Neural cell (in vitro differentiated cells): ENCODE results near the gene COLEC12. TPM values are rescaled to one million over a fixed set of nuclear protein-coding genes. Genes with fewer than 3 reads are reported as not detected.

ENCODE experiments used
- H2AFZ ChIP-seq: fragments of 200-600, 300-800 bp; sonication (generic), shearing (Covaris generic); 2 replicates; pipeline ENCODE4 v1.6.0; 2014; ENCODE audit warnings: low read depth, mild to moderate bottlenecking, antibody characterized with exemption, low read length, moderate library complexity
- H3F3A ChIP-seq: fragments of 200-600 bp; shearing (Covaris generic); 2 replicates; pipeline ENCODE4 v1.6.1; 2016; ENCODE audit warnings: mild to moderate bottlenecking, moderate library complexity, mixed read lengths, antibody characterized with exemption, low read length; ENCODE audit not compliant: insufficient read depth, poor library complexity, severe bottlenecking
- H3K27ac ChIP-seq: fragments of 200-600, 300-800 bp; sonication (generic), shearing (Covaris generic); 2 replicates; pipeline ENCODE4 v1.5.1; 2014; ENCODE audit warnings: mild to moderate bottlenecking, low read length, moderate library complexity
- H3K27me3 ChIP-seq: fragments of 300-800, 200-600 bp; sonication (generic), shearing (Covaris generic); 2 replicates; pipeline ENCODE4 v1.6.0; 2014; ENCODE audit warnings: mild to moderate bottlenecking, low read depth, low read length, moderate library complexity; ENCODE audit not compliant: insufficient read depth
- H3K36me3 ChIP-seq: fragments of 300-800, 200-600 bp; sonication (generic), shearing (Covaris generic); 2 replicates; pipeline ENCODE4 v1.5.1; 2014; ENCODE audit warnings: mild to moderate bottlenecking, antibody characterized with exemption, low read length, moderate library complexity; ENCODE audit not compliant: insufficient read depth
- H3K4me2 ChIP-seq: fragments of 300-800, 200-600 bp; sonication (generic), shearing (Covaris generic); 2 replicates; pipeline ENCODE4 v1.6.0; 2014; ENCODE audit warnings: mild to moderate bottlenecking, low read length
- H3K4me3 ChIP-seq: fragments of 300-800, 200-600 bp; sonication (generic), shearing (Covaris generic); 2 replicates; pipeline ENCODE4 v1.5.1; 2014; ENCODE audit warnings: mild to moderate bottlenecking, low read length, moderate library complexity
- H3K79me2 ChIP-seq: fragments of 200-600 bp; shearing (Covaris generic); replicated peaks from 2 replicates; pipeline ENCODE4 v1.6.0; 2014; ENCODE audit warnings: mild to moderate bottlenecking, low read length, moderate library complexity; ENCODE audit not compliant: insufficient read depth
- H3K9ac ChIP-seq: fragments of 300-800, 200-600 bp; sonication (generic), shearing (Covaris generic); 2 replicates; pipeline ENCODE4 v1.6.1; 2016; ENCODE audit warnings: mild to moderate bottlenecking, low read length, mixed read lengths
- H3K9me2 ChIP-seq: fragments of 200-600 bp; shearing (Covaris generic); 2 replicates; pipeline ENCODE4 v1.6.1; 2016; ENCODE audit warnings: mild to moderate bottlenecking, low read length, mixed read lengths; ENCODE audit not compliant: insufficient read depth
- H3K9me3 ChIP-seq: fragments of 200-600, 300-800 bp; sonication (generic), shearing (Covaris generic); 2 replicates; pipeline ENCODE4 v1.6.1; 2016; ENCODE audit warnings: mild to moderate bottlenecking, mixed run types, low read length, moderate library complexity, mixed read lengths
- H4K20me1 ChIP-seq: fragments of 200-600 bp; shearing (Covaris generic); 2 replicates; pipeline ENCODE4 v1.6.1; 2016; ENCODE audit warnings: mild to moderate bottlenecking, mixed run types; ENCODE audit not compliant: insufficient read depth
- CTCF ChIP-seq: fragments of 450-650 bp; IDR thresholded peaks from 2 replicates; pipeline ENCODE4 v1.5.1; 2014; ENCODE audit warnings: antibody characterized with exemption, mild to moderate bottlenecking, moderate library complexity; ENCODE audit not compliant: poor library complexity, severe bottlenecking
- EP300 ChIP-seq: fragments of 450-650 bp; conservative IDR thresholded peaks from 2 replicates; pipeline ENCODE4 v1.6.1; 2014; ENCODE audit warnings: antibody characterized with exemption, mild to moderate bottlenecking, moderate library complexity; ENCODE audit not compliant: poor library complexity, severe bottlenecking
- EZH2 ChIP-seq: fragments of 200-600, 300-800 bp; shearing (Covaris generic), sonication (generic); IDR thresholded peaks from 2 replicates; pipeline ENCODE4 v1.6.1; 2014; ENCODE audit warnings: antibody characterized with exemption, low read length, borderline replicate concordance, mild to moderate bottlenecking; ENCODE audit not compliant: insufficient read depth, poor library complexity, severe bottlenecking
- MXI1 ChIP-seq: fragments of 450-650 bp; conservative IDR thresholded peaks from 2 replicates; pipeline ENCODE4 v1.6.1; 2014; ENCODE audit warnings: antibody characterized with exemption, mild to moderate bottlenecking; ENCODE audit not compliant: poor library complexity, severe bottlenecking
- POLR2AphosphoS5 ChIP-seq: IDR thresholded peaks from 2 replicates; pipeline ENCODE4 v1.6.1; 2012
- RAD21 ChIP-seq: fragments of 450-650 bp; conservative IDR thresholded peaks from 2 replicates; pipeline ENCODE4 v1.6.1; 2014; ENCODE audit warnings: antibody characterized with exemption, mild to moderate bottlenecking, moderate library complexity
- SMC3 ChIP-seq: fragments of 450-650 bp; conservative IDR thresholded peaks from 2 replicates; pipeline ENCODE4 v1.6.1; 2014; ENCODE audit warnings: antibody characterized with exemption, mild to moderate bottlenecking, moderate library complexity; ENCODE audit not compliant: poor library complexity
- TAF1 ChIP-seq: IDR thresholded peaks from 2 replicates; pipeline ENCODE4 v1.6.1; 2012; ENCODE audit warnings: low read depth
- polyA plus RNA-seq: library from polyadenylated mRNA; depleted of rRNA; stranded (reverse); fragments of >200 nt; gene quantifications from 2 replicates; pipeline ENCODE4 v1.2.3, GENCODE V29; 2014
- TF ChIP-seq, protein P1 (sequence below): IDR thresholded peaks from 2 replicates; pipeline ENCODE4 v1.6.1; 2012; ENCODE audit warnings: borderline replicate concordance

COLEC12 gene
- polyA plus RNA-seq, 1 donor from 2014 or later, result 0.42 TPM

- Histone ChIP-seq H3K27ac (no peak overlapping the region), H3K9ac (no peak overlapping the region), H3F3A (no peaks in the 10 kb centered on the region), H3K36me3 (no peaks in the 10 kb centered on the region), H3K79me2 (no peaks in the 10 kb centered on the region), H3K4me3 (peak overlapping the region; percentile 65), H4K20me1 (no peaks in the 10 kb centered on the region), H3K9me2 (no peaks in the 10 kb centered on the region), H3K9me3 (no peaks in the 10 kb centered on the region), H3K4me2 (peak overlapping the region; percentile 89), H2AFZ (no peak overlapping the region), H3K27me3 (peaks cover 40% of the 10 kb centered on the region)
- no peak for TF ChIP-seq TAF1
- TF ChIP-seq EZH2, result no peak
- TF ChIP-seq POLR2AphosphoS5, result no peak
- TF ChIP-seq RAD21, result no peak
- TF ChIP-seq EP300, result no peak
- TF ChIP-seq MXI1, result no peak
- TF ChIP-seq SMC3, result no peak
- TF ChIP-seq, protein P1, sequence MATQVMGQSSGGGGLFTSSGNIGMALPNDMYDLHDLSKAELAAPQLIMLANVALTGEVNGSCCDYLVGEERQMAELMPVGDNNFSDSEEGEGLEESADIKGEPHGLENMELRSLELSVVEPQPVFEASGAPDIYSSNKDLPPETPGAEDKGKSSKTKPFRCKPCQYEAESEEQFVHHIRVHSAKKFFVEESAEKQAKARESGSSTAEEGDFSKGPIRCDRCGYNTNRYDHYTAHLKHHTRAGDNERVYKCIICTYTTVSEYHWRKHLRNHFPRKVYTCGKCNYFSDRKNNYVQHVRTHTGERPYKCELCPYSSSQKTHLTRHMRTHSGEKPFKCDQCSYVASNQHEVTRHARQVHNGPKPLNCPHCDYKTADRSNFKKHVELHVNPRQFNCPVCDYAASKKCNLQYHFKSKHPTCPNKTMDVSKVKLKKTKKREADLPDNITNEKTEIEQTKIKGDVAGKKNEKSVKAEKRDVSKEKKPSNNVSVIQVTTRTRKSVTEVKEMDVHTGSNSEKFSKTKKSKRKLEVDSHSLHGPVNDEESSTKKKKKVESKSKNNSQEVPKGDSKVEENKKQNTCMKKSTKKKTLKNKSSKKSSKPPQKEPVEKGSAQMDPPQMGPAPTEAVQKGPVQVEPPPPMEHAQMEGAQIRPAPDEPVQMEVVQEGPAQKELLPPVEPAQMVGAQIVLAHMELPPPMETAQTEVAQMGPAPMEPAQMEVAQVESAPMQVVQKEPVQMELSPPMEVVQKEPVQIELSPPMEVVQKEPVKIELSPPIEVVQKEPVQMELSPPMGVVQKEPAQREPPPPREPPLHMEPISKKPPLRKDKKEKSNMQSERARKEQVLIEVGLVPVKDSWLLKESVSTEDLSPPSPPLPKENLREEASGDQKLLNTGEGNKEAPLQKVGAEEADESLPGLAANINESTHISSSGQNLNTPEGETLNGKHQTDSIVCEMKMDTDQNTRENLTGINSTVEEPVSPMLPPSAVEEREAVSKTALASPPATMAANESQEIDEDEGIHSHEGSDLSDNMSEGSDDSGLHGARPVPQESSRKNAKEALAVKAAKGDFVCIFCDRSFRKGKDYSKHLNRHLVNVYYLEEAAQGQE, result no peak
- TF ChIP-seq CTCF, result no peak
Measured at GRCh38 chr18:498931-499775, 1.3 kb downstream of the COLEC12 start.

GRCh38 chr18:497688-498087 is 2.8 kb downstream of the COLEC12 start:
- Histone ChIP-seq H3K27me3 (peaks cover 40% of the 10 kb centered on the region), H3K9me3 (no peaks in the 10 kb centered on the region), H4K20me1 (no peaks in the 10 kb centered on the region), H2AFZ (no peak overlapping the region), H3K9ac (no peak overlapping the region), H3K4me3 (no peak overlapping the region), H3K9me2 (no peaks in the 10 kb centered on the region), H3K4me2 (no peak overlapping the region), H3K79me2 (no peaks in the 10 kb centered on the region), H3F3A (no peaks in the 10 kb centered on the region), H3K36me3 (no peaks in the 10 kb centered on the region), H3K27ac (no peak overlapping the region)
- TF ChIP-seq POLR2AphosphoS5, result no peak
- TF ChIP-seq TAF1, result no peak
- no peak for TF ChIP-seq MXI1
- TF ChIP-seq EP300, result no peak
- TF ChIP-seq EZH2, result no peak
- no peak for TF ChIP-seq RAD21
- no peak for TF ChIP-seq SMC3
- TF ChIP-seq, protein P1, result no peak
- TF ChIP-seq CTCF, result no peak
